ENCODE results near the gene CRMP1. TPM values are rescaled to one million over a fixed set of nuclear protein-coding genes. Genes with fewer than 3 reads are reported as not detected.

Gene CRMP1
- total RNA-seq, 1 donor: under 0.01 TPM

DNA sequence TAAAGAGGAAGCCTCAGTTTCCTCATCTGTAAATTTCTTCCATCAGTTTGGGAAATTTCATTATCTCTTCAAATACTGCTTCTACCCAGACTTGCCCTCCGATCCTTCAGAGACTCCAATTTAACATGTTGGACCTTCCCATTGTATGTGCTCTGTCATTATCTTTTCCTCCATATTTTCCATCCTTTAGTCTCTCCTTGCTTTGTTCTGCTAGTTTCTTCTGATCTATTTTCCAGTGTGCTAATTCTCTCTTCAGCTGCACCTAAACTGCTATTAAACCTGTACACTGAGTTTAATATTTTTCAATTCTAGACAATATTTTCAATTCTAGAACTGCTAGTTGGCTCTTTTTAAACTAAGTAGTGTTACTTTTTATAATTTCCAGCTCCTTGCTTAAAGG is 116.4 kb downstream of the CRMP1 start:
- peaks cover 6% of the 10 kb centered on the region for H3K9me3 ChIP-seq (ENCODE audit: low read depth, low read length)
- TF ChIP-seq, protein P1, sequence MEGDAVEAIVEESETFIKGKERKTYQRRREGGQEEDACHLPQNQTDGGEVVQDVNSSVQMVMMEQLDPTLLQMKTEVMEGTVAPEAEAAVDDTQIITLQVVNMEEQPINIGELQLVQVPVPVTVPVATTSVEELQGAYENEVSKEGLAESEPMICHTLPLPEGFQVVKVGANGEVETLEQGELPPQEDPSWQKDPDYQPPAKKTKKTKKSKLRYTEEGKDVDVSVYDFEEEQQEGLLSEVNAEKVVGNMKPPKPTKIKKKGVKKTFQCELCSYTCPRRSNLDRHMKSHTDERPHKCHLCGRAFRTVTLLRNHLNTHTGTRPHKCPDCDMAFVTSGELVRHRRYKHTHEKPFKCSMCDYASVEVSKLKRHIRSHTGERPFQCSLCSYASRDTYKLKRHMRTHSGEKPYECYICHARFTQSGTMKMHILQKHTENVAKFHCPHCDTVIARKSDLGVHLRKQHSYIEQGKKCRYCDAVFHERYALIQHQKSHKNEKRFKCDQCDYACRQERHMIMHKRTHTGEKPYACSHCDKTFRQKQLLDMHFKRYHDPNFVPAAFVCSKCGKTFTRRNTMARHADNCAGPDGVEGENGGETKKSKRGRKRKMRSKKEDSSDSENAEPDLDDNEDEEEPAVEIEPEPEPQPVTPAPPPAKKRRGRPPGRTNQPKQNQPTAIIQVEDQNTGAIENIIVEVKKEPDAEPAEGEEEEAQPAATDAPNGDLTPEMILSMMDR (IDR thresholded peaks at IDR 0.05; ENCODE audit: extremely low read depth, low read depth, low read length): no peak
- no peak overlapping the region for H2AFZ ChIP-seq (ENCODE audit: low read length)
- peaks cover 4% of the 10 kb centered on the region for H4K20me1 ChIP-seq (ENCODE audit: insufficient read depth, low read length)
- H3K27me3 ChIP-seq (ENCODE audit: insufficient read depth, low read length): no peaks in the 10 kb centered on the region
- no peaks in the 10 kb centered on the region for H3K4me1 ChIP-seq (ENCODE audit: insufficient read depth, low read length)
- H3K36me3 ChIP-seq (ENCODE audit: insufficient read depth, low read length): peaks cover 37% of the 10 kb centered on the region
- H3K4me2 ChIP-seq (ENCODE audit: insufficient read depth, low read length): no peak overlapping the region
- H3K27ac ChIP-seq (ENCODE audit: low read depth, low read length): no peak overlapping the region
- H3K79me2 ChIP-seq (ENCODE audit: insufficient read depth, low read length): peaks cover 23% of the 10 kb centered on the region
- DNase-seq (ENCODE audit: insufficient read length, low spot score, missing footprints): peak; percentile 57
- H3K4me3 ChIP-seq (ENCODE audit: insufficient read depth, low read length): no peak overlapping the region

DNA sequence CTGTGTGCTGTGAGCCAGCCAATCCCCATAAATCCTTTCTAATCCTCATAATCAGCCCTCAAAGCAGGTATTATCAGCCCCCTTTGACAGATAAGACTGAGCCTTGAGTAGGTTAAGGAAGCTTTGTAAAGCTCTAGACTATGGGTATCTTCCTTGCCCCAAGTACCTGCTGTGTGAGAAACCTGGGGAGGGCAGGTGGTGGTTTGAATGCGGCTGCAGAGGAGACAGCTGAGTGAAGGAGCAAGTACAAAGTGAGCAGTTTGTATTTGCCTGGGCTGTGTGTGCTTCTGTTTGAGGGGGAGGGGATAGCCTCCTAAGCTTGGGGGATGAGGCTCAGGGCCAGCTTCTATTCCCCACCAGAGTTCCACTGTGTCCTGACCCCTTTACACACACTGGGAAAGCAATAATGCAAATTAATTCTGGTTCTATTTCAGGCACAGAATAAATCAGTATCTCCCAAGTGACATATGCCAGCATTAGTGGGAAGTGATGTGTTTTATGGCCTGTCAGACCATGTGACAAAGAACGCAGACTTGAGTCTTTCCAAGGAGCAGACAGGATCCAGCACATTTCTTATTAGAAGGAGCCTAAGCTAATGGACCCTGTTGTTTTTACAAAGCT is 118.4 kb downstream of the CRMP1 start:
- H3K27ac ChIP-seq (ENCODE audit: low read depth, low read length): peak overlapping the region; percentile 49

DNA sequence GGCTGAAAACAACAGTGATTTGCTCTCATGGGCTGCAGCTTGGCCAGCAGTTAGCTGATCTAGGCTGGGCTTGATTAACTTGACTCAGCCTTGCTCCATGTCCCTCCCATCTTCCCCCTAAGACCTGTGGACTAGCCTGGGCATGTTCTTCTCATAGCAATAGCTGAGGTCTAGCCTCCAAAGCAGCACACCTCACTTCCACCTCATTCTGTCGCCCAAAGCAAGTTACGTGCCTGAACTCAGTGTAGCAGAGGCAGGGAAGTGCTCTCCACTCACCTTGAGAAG is 119.7 kb downstream of the CRMP1 start:
- Histone ChIP-seq H3K27ac (ENCODE audit: low read depth, low read length) (peak overlapping the region; percentile 49), H3K36me3 (ENCODE audit: insufficient read depth, low read length) (peaks cover 46% of the 10 kb centered on the region), H2AFZ (ENCODE audit: low read length) (no peak overlapping the region), H3K4me1 (ENCODE audit: insufficient read depth, low read length) (no peaks in the 10 kb centered on the region), H3K4me3 (ENCODE audit: insufficient read depth, low read length) (no peak overlapping the region), H3K27me3 (ENCODE audit: insufficient read depth, low read length) (no peaks in the 10 kb centered on the region), H3K79me2 (ENCODE audit: insufficient read depth, low read length) (peaks cover 12% of the 10 kb centered on the region), H3K9me3 (ENCODE audit: low read depth, low read length) (peaks cover 6% of the 10 kb centered on the region), H4K20me1 (ENCODE audit: insufficient read depth, low read length) (no peaks in the 10 kb centered on the region), H3K4me2 (ENCODE audit: insufficient read depth, low read length) (no peak overlapping the region)
- TF ChIP-seq, protein P1 (IDR thresholded peaks at IDR 0.05; ENCODE audit: extremely low read depth, low read depth, low read length): no peak
- DNase-seq (ENCODE audit: insufficient read length, low spot score, missing footprints): peak; percentile 3

More for the DNA sequence above, 118.4 kb downstream of the CRMP1 start:
- H4K20me1 ChIP-seq (ENCODE audit: insufficient read depth, low read length): no peaks in the 10 kb centered on the region
- H3K4me2 ChIP-seq (ENCODE audit: insufficient read depth, low read length): no peak overlapping the region
- TF ChIP-seq, protein P1 (IDR thresholded peaks at IDR 0.05; ENCODE audit: extremely low read depth, low read depth, low read length): no peak
- H3K27me3 ChIP-seq (ENCODE audit: insufficient read depth, low read length): no peaks in the 10 kb centered on the region
- no peaks in the 10 kb centered on the region for H3K4me1 ChIP-seq (ENCODE audit: insufficient read depth, low read length)
- H3K9me3 ChIP-seq (ENCODE audit: low read depth, low read length): peaks cover 6% of the 10 kb centered on the region
- H3K4me3 ChIP-seq (ENCODE audit: insufficient read depth, low read length): no peak overlapping the region
- peaks cover 39% of the 10 kb centered on the region for H3K36me3 ChIP-seq (ENCODE audit: insufficient read depth, low read length)
- H3K79me2 ChIP-seq (ENCODE audit: insufficient read depth, low read length): peaks cover 11% of the 10 kb centered on the region
- H2AFZ ChIP-seq (ENCODE audit: low read length): no peak overlapping the region
- no peak for DNase-seq (ENCODE audit: insufficient read length, low spot score, missing footprints)

DNA sequence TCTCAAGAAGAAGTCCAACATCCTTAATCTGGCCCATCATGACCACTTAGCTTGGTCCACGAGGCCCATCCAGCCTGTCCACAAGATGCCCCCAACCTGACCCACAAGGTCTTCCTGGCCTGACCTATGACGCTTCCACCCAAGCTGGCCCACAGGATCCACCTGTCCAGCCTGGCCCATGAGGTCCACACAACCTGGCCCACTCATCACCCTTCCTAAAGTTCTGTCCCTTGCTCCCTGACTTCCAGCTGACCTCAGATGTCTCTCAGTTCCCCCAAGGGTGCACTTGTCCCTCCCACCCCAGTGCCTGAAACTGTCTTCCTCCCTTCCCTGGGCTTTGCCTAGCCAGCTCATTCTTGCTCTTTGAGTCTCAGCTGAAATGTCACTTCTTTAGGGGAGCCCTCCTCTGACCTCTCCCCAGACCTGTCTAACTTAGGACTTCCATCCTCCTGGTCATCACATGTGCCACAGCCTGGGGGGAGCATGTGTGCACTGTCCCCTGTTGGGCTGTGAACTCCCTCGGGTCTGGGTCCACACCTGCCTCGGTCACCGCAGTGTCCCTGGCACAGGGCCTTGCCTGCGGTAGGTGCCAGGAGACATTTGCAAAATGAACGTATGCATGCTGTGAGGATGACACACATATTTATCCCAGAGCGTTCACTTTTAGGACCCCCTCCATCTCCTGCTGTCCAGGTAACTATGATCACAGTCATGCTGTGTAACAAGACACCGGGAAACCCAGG is 120.2 kb downstream of the CRMP1 start:
- H3K36me3 ChIP-seq (ENCODE audit: insufficient read depth, low read length): peaks cover 50% of the 10 kb centered on the region
- peaks cover 6% of the 10 kb centered on the region for H3K9me3 ChIP-seq (ENCODE audit: low read depth, low read length)
- H3K4me1 ChIP-seq (ENCODE audit: insufficient read depth, low read length): no peaks in the 10 kb centered on the region
- TF ChIP-seq, protein P1 (IDR thresholded peaks at IDR 0.05; ENCODE audit: extremely low read depth, low read depth, low read length): no peak
- H2AFZ ChIP-seq (ENCODE audit: low read length): no peak overlapping the region
- H4K20me1 ChIP-seq (ENCODE audit: insufficient read depth, low read length): no peaks in the 10 kb centered on the region
- H3K27me3 ChIP-seq (ENCODE audit: insufficient read depth, low read length): no peaks in the 10 kb centered on the region
- H3K27ac ChIP-seq (ENCODE audit: low read depth, low read length): peak overlapping the region; percentile 49
- no peak overlapping the region for H3K4me3 ChIP-seq (ENCODE audit: insufficient read depth, low read length)
- H3K79me2 ChIP-seq (ENCODE audit: insufficient read depth, low read length): peaks cover 16% of the 10 kb centered on the region
- H3K4me2 ChIP-seq (ENCODE audit: insufficient read depth, low read length): no peak overlapping the region
- no peak for DNase-seq (ENCODE audit: insufficient read length, low spot score, missing footprints)
